ENCODE data around the gene NOTCH3. TPM values are rescaled to one million over a fixed set of nuclear protein-coding genes. Genes with fewer than 3 reads are reported as not detected.

NOTCH3 gene
- total RNA-seq, 1 donor from 2014 or later: 124 TPM

GRCh38 chr19:15198951-15199660 lies 1.7 kb downstream of the NOTCH3 start:
- intact Hi-C loops (cut with DNase I): no loop called here
- no peak for ATAC-seq

GRCh38 chr19:15197942-15198341 lies 2.9 kb downstream of the NOTCH3 start:
- DNase-seq (ENCODE audit: low spot score) (no peak), ATAC-seq (peak; percentile 28)
- intact Hi-C loops (cut with DNase I): no loop called here

More at GRCh38 chr19:15198951-15199660, 1.7 kb downstream of the NOTCH3 start:
- no peak for DNase-seq (ENCODE audit: low spot score)

DNA sequence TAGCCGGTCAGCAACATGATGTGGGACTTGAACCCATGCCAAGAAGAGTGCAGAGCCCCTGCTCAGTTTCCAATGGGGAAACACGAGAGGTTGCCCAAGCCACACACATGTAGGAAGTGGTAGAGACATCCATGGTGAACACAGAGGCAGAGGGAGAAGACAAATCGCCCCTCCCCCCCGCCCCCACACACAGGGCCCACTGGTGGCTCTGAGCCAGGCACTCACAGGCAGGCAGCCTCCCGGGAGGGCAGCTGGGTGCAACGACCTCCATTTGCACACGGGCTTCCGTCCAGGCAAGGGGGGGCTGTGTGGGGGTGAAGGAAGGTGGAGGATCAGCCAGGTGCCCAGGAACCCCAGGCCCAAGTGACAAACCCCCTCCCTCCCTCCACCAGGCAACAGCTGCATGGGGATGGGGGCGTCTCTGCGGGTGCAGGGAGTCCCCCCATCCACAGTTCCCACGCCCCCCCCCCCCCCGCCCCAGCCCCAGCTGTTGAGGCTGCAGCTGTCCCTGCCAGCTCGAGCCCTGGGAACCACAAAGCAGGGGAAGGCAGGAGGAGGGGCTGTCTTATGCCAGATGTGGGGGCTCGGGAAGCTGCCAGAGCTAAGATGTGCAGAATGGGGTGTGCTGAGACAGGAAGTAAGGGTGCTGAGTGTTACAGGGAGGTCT lies 3.4 kb downstream of the NOTCH3 start:
- DNase-seq (ENCODE audit: low spot score) (no peak), ATAC-seq (no peak)
- intact Hi-C loops (cut with DNase I): no loop called here

GRCh38 chr19:15196360-15197005 lies 4.3 kb downstream of the NOTCH3 start:
- intact Hi-C loops (cut with DNase I): no loop called here
- ATAC-seq: no peak
- no peak for DNase-seq (ENCODE audit: low spot score)

GRCh38 chr19:15195371-15196334 lies 5.1 kb downstream of the NOTCH3 start:
- ATAC-seq (peak; percentile 68), DNase-seq (ENCODE audit: low spot score) (peak; percentile 69)
- intact Hi-C loops (cut with DNase I): no loop called here

DNA sequence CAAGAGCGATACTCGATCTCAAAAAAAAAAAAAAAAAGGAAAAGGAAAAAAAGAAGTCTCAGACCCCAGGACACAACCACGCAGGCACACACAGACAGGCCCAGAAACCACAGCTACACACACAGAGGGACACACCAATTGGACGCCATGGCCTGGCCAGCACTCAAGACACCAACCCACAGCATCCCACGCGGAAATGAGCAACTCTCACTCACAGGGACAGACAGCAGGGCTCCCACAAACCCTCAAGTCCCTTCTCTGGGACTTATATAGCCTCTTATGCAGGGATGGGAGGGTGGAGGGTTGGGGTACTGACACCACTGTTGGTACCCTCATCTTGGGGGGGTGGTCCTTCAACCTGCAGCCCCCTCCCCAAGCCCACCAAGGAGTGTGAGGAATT lies 5.9 kb downstream of the NOTCH3 start:
- DNase-seq (ENCODE audit: low spot score): no peak
- intact Hi-C loops (cut with DNase I): no loop called here
- peak; percentile 39 for ATAC-seq

GRCh38 chr19:15191982-15192381 lies 8.8 kb downstream of the NOTCH3 start:
- DNase-seq (ENCODE audit: low spot score) (no peak), ATAC-seq (no peak)
- intact Hi-C loops (cut with DNase I): no loop called here

- intact Hi-C loops (cut with DNase I): no loop called here
- ATAC-seq (no peak), DNase-seq (ENCODE audit: low spot score) (no peak)
Observed at GRCh38 chr19:15191514-15191913, 9.3 kb downstream of the NOTCH3 start.

GRCh38 chr19:15188851-15189250 lies 11.9 kb downstream of the NOTCH3 start:
- no peak for DNase-seq (ENCODE audit: low spot score)
- ATAC-seq: no peak
- intact Hi-C loops (cut with DNase I): no loop called here

- peak; percentile 63 for DNase-seq (ENCODE audit: low spot score)
Observed at GRCh38 chr19:15187026-15188007, 13.5 kb downstream of the NOTCH3 start.

DNA sequence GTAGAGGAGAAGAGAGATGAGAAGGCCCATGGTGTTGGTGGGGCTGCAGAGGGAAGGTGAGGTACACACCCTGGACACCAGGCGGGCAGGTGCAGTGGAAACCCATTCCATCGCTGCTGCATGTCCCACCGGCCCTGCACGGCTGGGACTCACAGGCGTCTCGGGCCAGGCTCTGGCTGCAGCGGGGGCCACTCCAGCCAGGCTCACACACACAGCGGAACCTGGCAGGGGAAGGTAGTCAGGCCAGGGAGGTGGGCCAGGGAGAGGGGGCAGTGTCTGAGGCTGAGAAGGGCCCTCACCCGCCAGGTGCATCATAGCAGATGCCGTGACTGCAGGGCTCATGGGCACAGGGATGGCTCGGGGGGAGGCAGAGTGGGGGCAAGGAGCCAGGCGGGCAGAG lies 15.6 kb downstream of the NOTCH3 start:
- no peak for ATAC-seq
- intact Hi-C loops (cut with DNase I): no loop called here
- DNase-seq (ENCODE audit: low spot score): no peak

More at GRCh38 chr19:15187026-15188007, 13.5 kb downstream of the NOTCH3 start:
- ATAC-seq: peak; percentile 32
- intact Hi-C loops (cut with DNase I): no loop called here

GRCh38 chr19:15184776-15185175 lies 16.0 kb downstream of the NOTCH3 start:
- DNase-seq (ENCODE audit: low spot score) (no peak), ATAC-seq (no peak)
- intact Hi-C loops (cut with DNase I): no loop called here

- intact Hi-C loops (cut with DNase I): no loop called here
- no peak for ATAC-seq
Observed at GRCh38 chr19:15181394-15181793, 19.4 kb downstream of the NOTCH3 start.

DNA sequence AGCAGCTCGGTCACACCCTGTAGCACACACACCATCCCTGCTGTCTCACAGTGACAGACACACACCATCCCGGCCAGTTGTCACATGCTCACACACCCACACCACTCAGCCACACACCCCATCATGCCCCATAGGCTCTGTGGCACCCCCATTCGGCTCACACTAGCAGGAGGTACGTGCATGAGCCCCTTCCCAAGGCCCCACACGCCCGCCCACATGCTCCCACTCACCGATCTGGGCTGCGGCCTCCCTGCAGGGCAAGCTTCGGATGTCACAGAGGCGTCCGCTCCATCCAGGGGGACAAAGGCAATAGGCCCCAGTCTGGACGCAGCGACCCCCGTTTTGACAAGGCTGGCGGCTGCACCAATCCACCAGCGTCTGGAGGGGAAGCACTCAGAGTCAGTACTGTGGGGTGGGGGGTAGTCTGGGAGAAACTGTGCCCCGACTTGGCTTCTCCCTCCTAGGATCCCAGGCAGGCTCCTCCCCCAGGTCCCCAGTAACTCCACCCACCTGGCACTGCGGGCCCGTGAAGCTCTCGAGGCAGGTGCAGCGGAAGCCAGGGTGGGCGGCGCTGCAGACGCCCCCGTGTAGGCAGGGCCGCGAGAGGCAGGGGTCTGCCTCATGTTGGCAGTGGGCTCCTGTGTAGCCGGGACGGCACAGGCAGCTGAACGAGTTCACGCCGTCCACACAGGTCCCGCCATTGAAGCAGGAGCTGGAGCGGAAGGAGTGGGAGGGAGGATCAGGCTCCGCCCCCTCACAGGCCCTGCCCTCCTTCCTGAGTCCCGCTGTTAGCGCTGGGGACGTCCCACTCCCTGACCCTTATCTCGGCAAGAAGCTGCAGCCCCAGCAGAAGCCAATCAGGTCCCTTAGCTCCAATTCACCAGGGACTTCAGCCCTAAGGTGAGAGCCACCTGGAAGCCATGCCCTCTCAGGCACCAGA lies 20.1 kb downstream of the NOTCH3 start:
- intact Hi-C loops (cut with DNase I): no loop called here
- DNase-seq (ENCODE audit: low spot score): no peak
- ATAC-seq: peak; percentile 52

More at GRCh38 chr19:15181394-15181793, 19.4 kb downstream of the NOTCH3 start:
- no peak for DNase-seq (ENCODE audit: low spot score)

- peak; percentile 15 for ATAC-seq
- intact Hi-C loops (cut with DNase I): loop anchor here (5.0 kb wide), 2 partner anchors 74 to 379 kb away; no protein-coding TSS in a partner anchor
Observed at GRCh38 chr19:15178629-15179308, 22.0 kb downstream of the NOTCH3 start.

More at GRCh38 chr19:15178629-15179308, 22.0 kb downstream of the NOTCH3 start:
- no peak for DNase-seq (ENCODE audit: low spot score)
